Skeletal muscle tissue (tissue), 4 donors: ENCODE data around the gene HMGN4. TPM values are rescaled to one million over a fixed set of nuclear protein-coding genes. Genes with fewer than 3 reads are reported as not detected.
A peak's percentile ranks its signal among the peaks of the same experiment; 100 is the strongest.

Experiments
- H3K27ac ChIP-seq: one replicate; pipeline ENCODE4 v1.7.0; 2013; ENCODE audit warnings: mild to moderate bottlenecking, low read depth, low read length, inconsistent platforms
- H3K27me3 ChIP-seq, 3 donors: one replicate each; pipeline ENCODE4 v1.7.0; 2013; ENCODE audit warnings: low read length in 3 of 3; ENCODE audit not compliant: control insufficient read depth in 3 of 3, insufficient read depth in 3 of 3
- H3K36me3 ChIP-seq, 3 donors: one replicate each; pipeline ENCODE4 v1.7.0; 2013; ENCODE audit warnings: low read length in 3 of 3; ENCODE audit not compliant: control insufficient read depth in 3 of 3, insufficient read depth in 3 of 3
- H3K4me1 ChIP-seq, 3 donors: one replicate each; pipeline ENCODE4 v1.7.0; 2013; ENCODE audit warnings: low read length in 3 of 3, mild to moderate bottlenecking in 3 of 3; ENCODE audit not compliant: control insufficient read depth in 3 of 3, insufficient read depth in 3 of 3
- H3K4me3 ChIP-seq, 3 donors: one replicate each; pipeline ENCODE4 v1.7.0; 2013; ENCODE audit warnings: low read length in 3 of 3
- H3K9ac ChIP-seq, 3 donors: one replicate each; pipeline ENCODE4 v1.7.0; 2013; ENCODE audit warnings: low read length in 3 of 3, mild to moderate bottlenecking in 3 of 3, moderate library complexity in 2 of 3, low read depth in 1 of 3
- H3K9me3 ChIP-seq, 3 donors: one replicate each; pipeline ENCODE4 v1.7.0; 2013; ENCODE audit warnings: low read length in 3 of 3; ENCODE audit not compliant: control insufficient read depth in 3 of 3
- total RNA-seq: library from RNA; depleted of rRNA; stranded (reverse); fragments of >200 nt; gene quantifications from one replicate; pipeline ENCODE4 v1.2.3, GENCODE V29; 2014
- donor health status: Osteomylitis.

HMGN4 gene
- total RNA-seq, result 45.9 TPM

DNA sequence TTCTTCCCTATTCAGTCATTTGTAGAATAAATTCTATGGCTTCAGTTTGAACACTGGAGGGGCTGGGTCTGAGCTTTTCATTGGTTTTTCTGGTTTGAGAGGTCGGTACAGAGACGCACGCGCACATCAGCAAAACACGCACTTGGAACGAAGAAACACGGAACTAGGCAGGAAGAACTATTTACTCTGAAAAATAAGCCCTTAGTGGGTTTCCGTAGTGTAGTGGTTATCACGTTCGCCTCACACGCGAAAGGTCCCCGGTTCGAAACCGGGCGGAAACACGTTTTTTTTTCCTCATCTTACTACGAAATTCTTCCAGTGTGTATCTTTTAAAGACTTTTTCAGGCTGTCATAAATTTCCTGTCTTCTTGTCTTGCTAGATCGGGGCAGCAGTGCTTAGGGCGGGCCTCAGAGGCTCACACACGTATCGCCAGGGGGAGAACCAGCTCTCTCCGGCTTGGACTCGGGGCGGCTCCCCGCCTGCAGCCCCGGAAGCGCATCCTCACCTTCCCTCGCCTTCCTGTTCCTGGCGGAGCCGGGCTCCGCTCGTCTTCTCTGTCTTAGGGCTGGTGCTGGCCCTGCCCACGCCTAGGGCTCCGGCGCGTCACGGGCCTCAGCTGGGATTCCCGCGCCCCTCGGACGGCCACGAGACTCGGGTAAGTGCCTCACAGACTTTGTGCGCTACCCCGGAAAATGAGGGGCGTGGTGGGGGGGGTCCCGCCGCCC is at the start of gene HMGN4:
Gene HMGN4, plus strand, starts transcription at position 521 of the 726 bp plus-strand sequence. CDS start 6,841 bp downstream, outside the sequence.
- Histone ChIP-seq H3K4me3 (peak within 1 kb of the TSS; percentile 87 to 95 (median 90)), H3K4me1 (peaks cover 23 to 34% (median 28%) of the 10 kb centered on the region in 3 donors), H3K27ac (peak within 1 kb of the TSS; percentile 93), H3K36me3 (peaks cover 0 to 7% (median 4%) of the 10 kb centered on the region in 3 donors), H3K9me3 (no peaks in the 10 kb centered on the region), H3K27me3 (no peaks in the 10 kb centered on the region), H3K9ac (peak within 1 kb of the TSS; percentile 86 to 94 (median 91))

DNA sequence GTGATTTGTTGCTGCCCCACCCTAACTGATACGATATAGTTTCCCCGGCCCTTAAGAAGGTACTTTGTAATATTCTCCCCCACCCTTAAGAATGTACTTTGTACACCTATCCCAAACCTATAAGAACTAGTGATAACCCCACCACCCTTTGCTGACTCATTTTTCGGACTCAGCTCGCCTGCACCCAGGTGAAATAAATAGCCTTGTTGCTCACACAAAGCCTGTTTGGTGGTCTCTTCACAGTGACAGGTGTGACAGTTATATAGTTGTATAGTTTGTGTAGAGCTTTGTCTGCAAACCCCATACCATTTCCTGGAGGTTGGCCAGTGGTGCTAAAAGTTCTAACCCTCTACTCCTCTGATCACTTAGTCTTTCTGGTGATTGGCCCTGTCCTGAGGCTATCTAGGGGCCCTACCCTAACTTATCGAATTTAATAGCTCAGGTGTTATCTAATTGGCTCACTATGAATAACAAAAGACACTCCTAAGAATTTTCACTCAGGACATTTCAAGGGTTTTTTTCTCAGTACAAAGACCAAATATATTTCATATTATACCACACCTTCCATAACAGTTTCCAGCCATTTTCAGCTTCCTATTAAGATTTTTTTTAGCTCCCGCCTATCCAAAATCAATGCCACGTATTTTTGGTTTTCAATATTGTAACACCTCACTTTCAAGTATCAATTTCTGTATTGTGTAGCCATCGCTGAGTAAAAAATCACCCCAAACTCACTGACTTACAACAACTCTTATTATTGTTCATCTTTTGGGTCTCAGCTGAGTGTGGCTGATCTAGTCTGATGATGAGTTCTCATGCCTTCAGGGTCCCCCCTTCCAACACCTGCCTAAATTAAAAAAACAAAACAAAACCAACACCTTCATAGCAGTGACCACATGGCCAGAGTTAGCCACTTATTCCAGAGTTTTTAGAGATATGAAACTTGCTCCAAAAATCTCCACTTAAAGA is 47.9 kb upstream of the HMGN4 start:
- no peak overlapping the region for H3K9ac ChIP-seq
- H3K9me3 ChIP-seq, result no peaks in the 10 kb centered on the region
- H3K27ac ChIP-seq, result no peak overlapping the region
- H3K36me3 ChIP-seq, result no peaks in the 10 kb centered on the region
- H3K27me3 ChIP-seq, result no peaks in the 10 kb centered on the region
- no peaks in the 10 kb centered on the region for H3K4me1 ChIP-seq
- H3K4me3 ChIP-seq, result no peak overlapping the region

- no peak overlapping the region for H3K27ac ChIP-seq
- H3K9me3 ChIP-seq, result no peaks in the 10 kb centered on the region
- no peak overlapping the region for H3K4me3 ChIP-seq
- no peaks in the 10 kb centered on the region for H3K36me3 ChIP-seq
- H3K4me1 ChIP-seq, result no peaks in the 10 kb centered on the region
- no peaks in the 10 kb centered on the region for H3K27me3 ChIP-seq
- H3K9ac ChIP-seq, result no peak overlapping the region
Observed at GRCh38 chr6:26491604-26492003, 46.6 kb upstream of the HMGN4 start.

GRCh38 chr6:26493258-26493657 is 44.9 kb upstream of the HMGN4 start:
- Histone ChIP-seq H3K36me3 (no peaks in the 10 kb centered on the region), H3K4me3 (no peak overlapping the region), H3K4me1 (no peaks in the 10 kb centered on the region), H3K9me3 (no peaks in the 10 kb centered on the region), H3K9ac (no peak overlapping the region), H3K27me3 (no peaks in the 10 kb centered on the region), H3K27ac (no peak overlapping the region)

- Histone ChIP-seq H3K36me3 (no peaks in the 10 kb centered on the region), H3K4me1 (no peaks in the 10 kb centered on the region), H3K9ac (no peak overlapping the region), H3K27me3 (no peaks in the 10 kb centered on the region), H3K4me3 (no peak overlapping the region), H3K27ac (no peak overlapping the region), H3K9me3 (no peaks in the 10 kb centered on the region)
Observed at GRCh38 chr6:26494117-26494516, 44.0 kb upstream of the HMGN4 start.

GRCh38 chr6:26495281-26495680 is 42.9 kb upstream of the HMGN4 start:
- H3K9ac ChIP-seq, result no peak overlapping the region

GRCh38 chr6:26497610-26498009 is 40.6 kb upstream of the HMGN4 start:
- Histone ChIP-seq H3K9me3 (no peaks in the 10 kb centered on the region), H3K9ac (no peak overlapping the region), H3K36me3 (no peaks in the 10 kb centered on the region), H3K4me1 (peaks cover 3 to 7% (median 6%) of the 10 kb centered on the region in 3 donors), H3K4me3 (no peak overlapping the region), H3K27ac (no peak overlapping the region), H3K27me3 (peaks cover 14 to 19% (median 14%) of the 10 kb centered on the region in 3 donors)

More at GRCh38 chr6:26495281-26495680, 42.9 kb upstream of the HMGN4 start:
- Histone ChIP-seq H3K36me3 (no peaks in the 10 kb centered on the region), H3K27ac (no peak overlapping the region), H3K27me3 (no peaks in the 10 kb centered on the region), H3K4me1 (no peaks in the 10 kb centered on the region), H3K4me3 (no peak overlapping the region), H3K9me3 (no peaks in the 10 kb centered on the region)

GRCh38 chr6:26500102-26500501 is 38.1 kb upstream of the HMGN4 start, which contains the start of gene BTN1A1:
Gene BTN1A1 (plus strand): TSS chr6:26500303. CDS start chr6:26501287, 984 bp downstream.
- Histone ChIP-seq H3K4me3 (no peak within 1 kb of the TSS), H3K27ac (no peak within 1 kb of the TSS), H3K4me1 (peaks cover 3 to 7% (median 6%) of the 10 kb centered on the region in 3 donors), H3K27me3 (peaks cover 17 to 23% (median 17%) of the 10 kb centered on the region in 3 donors), H3K9me3 (no peaks in the 10 kb centered on the region), H3K9ac (no peak within 1 kb of the TSS), H3K36me3 (no peaks in the 10 kb centered on the region)

- no peak overlapping the region for H3K27ac ChIP-seq
- peak overlapping the region in 1 of 3 donors; percentile 25 for H3K9ac ChIP-seq
- peaks cover 3 to 7% (median 6%) of the 10 kb centered on the region in 3 donors for H3K4me1 ChIP-seq
- no peaks in the 10 kb centered on the region for H3K9me3 ChIP-seq
- peak overlapping the region; percentile 44 to 68 (median 67) for H3K4me3 ChIP-seq
- H3K27me3 ChIP-seq, result peaks cover 17 to 23% (median 17%) of the 10 kb centered on the region in 3 donors
- no peaks in the 10 kb centered on the region for H3K36me3 ChIP-seq
Observed at GRCh38 chr6:26501482-26501986, 36.6 kb upstream of the HMGN4 start.
